ENCODE measurements around the gene RBPMS2.

Gene RBPMS2

GRCh38 chr15:64716452-64716851 lies 58.9 kb downstream of the RBPMS2 start:
- DNase-seq, result no peak

DNA sequence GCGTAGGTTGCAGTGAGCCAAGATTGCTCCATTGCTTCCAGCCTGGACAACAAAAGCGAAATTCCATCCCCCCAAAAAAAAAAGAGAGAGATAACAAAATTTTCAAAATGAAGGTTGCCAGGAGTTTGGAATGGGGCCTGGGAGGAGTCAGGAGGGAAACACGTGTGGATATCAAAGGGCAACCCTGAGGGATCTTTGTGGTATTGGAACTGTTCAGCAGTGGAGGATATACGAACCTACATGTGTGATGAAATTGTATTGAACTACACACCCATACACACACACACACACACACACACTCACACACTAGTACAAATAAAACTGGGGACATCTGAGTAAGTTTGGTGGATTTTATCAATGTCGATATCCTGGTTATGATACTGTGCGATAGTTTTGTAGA lies 61.8 kb downstream of the RBPMS2 start:
- no peak for DNase-seq

DNA sequence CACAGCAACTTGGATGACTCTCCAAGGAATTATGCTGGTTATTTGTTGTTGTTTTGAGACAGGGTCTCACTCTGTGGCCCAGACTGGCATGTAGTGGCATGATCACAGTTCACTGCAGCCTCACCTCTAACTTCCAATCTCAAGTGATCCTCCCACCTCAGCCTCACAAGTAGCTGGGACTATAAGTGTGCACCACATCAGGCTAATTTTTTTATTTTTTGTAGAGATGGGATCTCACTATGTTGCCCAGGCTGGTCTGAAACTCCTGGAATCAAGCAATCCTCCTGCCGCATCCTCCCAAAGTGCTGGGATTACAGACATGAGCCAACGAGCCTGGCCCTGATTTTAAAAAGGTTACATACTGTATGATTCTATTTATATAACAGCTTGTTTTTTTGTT lies 63.0 kb downstream of the RBPMS2 start:
- no peak for DNase-seq

GRCh38 chr15:64710676-64711428 lies 64.5 kb downstream of the RBPMS2 start:
- DNase-seq, result no peak

GRCh38 chr15:64706011-64706911 lies 69.1 kb downstream of the RBPMS2 start:
- DNase-seq, result no peak

GRCh38 chr15:64705006-64705405 lies 70.4 kb downstream of the RBPMS2 start:
- no peak for DNase-seq

DNA sequence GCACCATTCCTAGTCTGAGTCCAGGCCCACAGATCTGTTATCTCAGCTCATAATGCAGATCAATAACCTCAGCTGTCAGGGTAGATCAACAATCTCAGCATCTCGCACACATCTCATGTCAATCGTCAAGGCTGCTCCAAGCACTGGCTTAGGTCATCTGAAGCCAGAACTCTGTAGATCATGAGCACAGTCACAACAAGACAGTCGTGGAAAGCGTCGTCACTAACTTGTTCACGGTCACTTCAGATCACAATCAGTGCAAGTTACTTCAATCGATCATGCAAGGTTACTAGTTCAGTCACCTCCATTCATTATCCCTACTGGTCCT lies 71.8 kb downstream of the RBPMS2 start:
- DNase-seq, result no peak

DNA sequence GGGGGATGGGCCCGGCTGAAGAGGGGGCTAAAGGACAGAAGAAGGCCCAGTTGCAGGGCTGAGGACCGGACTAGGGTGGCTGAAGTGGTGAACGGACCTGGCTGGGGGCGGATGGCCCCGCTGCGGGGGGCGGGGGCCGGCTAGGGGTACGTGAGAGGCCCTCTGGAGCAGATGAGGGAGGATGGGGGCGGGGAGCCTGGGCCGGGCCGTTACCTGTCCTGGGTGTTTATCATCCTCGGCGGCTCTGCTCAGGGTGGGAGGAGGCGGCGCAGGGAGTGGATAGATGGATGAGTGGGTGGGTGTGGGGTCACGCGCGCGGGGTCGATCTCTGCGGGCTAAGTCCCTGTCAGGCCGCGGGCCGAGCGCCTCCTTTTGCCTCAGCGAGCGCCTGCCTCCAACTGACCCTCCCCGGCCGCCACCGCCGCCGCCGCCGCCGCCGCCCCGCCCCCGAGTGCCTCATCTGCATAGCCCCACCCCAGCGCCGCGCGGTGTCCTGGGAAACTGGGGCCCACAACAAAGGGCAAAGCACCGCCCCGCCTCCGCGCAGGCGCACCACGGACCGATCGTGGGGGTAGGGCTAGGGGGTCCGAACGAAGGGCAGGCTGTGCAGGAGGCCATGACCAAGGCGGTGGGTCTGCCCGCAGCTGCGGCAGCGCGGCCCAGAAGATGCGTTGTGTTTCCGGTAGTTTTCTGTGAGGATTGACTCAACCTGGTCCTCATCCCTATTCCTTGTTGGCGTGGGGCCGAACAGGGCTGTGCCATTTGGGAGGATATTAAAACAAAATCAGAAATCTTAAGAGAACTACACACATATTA lies 72.4 kb downstream of the RBPMS2 start:
- DNase-seq, result peak; percentile 96

GRCh38 chr15:64701482-64702184 lies 73.8 kb downstream of the RBPMS2 start:
- no peak for DNase-seq

- no peak for DNase-seq
Measured at GRCh38 chr15:64701051-64701450, 74.3 kb downstream of the RBPMS2 start.

GRCh38 chr15:64699751-64700388 lies 75.5 kb downstream of the RBPMS2 start:
- DNase-seq, result peak; percentile 53

- no peak for DNase-seq
Measured at GRCh38 chr15:64698823-64699222, 76.6 kb downstream of the RBPMS2 start.

GRCh38 chr15:64697911-64698369 lies 77.4 kb downstream of the RBPMS2 start:
- DNase-seq, result no peak

- DNase-seq, result no peak
Measured at GRCh38 chr15:64696481-64696880, 78.9 kb downstream of the RBPMS2 start.

DNA sequence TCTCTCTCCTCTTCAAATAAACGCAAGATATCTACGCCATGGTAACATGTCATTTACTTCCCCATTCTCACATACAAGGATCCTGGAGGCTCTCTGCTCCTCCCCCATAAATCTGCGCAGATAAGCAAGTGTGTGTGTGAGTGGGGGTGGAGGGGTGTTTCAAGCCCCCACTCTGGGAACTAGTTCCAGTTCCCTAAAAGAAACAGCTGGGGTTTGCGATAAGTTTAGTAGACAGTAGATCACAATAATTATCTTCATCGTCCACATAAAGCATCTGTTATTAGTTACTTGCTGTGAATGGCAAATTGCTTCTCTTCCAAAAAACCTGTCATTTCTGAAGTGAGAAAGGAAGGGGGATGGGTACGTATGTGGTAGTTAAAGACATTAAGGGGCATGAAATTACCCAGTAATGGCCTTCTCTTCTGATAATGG lies 79.8 kb downstream of the RBPMS2 start:
- DNase-seq, result no peak

- DNase-seq, result no peak
Measured at GRCh38 chr15:64694816-64695215, 80.6 kb downstream of the RBPMS2 start.

- DNase-seq, result no peak
Measured at GRCh38 chr15:64693134-64693533, 82.3 kb downstream of the RBPMS2 start.

DNA sequence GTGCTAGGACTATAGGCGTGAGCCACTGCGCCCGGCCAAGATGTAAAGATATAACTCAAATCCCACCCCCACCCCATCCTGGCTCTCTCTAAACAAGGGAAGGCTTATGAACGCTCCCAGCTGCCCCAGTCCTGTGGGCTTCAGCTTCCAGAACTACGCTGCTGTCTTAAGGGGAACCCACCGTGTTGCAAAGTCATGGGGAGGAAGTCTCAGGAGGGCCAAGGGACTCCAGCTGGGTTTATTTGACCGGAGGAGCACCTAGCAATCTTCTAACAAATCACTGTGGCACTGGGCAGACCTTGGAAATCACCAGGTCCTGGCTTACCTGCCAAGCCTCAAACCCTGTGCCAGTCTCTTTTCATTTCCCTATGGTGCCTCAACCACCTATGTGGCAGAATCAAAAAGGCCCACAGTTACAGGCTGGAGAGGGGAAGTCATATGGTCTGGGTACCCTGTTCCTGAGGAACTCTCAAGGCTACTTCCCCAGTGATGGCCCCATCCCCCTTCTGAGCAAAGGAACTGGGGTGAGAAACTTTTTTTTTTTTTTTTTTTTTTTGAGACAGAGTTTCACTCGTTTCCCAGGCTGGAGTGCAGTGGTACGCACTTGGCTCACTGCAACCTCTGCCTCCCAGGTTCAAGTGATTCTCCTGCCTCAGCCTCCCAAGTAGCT lies 83.4 kb downstream of the RBPMS2 start:
- DNase-seq, result no peak

DNA sequence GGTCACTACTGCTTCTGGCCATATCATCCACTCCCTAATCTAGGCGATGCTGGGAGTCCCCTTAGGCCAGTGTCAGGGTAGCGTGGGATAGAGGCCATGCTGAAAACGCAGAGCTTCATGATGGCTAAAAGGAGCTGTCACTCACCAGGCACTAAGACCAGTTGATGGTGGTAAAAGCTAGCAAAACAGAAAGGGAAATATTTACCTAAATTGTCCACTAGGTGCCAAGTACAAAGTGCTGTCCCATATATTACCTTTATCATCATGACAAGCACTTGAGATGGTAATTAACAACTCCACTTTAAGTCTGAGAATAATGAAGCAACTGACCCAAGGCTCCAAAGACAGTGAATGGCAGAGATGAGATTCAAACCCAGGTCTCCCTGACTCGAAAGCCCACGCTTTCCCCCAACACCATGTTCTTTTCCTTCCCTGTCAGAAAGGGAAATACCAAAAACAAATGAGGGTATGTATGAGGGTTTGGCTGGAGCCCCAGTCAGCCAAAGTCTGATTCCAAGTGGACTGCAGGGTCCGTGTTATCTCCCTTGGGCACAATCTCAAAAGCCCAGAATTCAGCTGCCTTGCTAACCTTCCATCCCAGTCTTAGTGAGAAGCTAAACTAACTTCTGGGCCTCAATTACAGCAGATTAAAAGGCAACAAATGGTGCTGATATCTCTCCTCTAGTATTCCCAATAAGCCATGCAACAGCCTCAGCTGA lies 84.7 kb downstream of the RBPMS2 start:
- no peak for DNase-seq

DNA sequence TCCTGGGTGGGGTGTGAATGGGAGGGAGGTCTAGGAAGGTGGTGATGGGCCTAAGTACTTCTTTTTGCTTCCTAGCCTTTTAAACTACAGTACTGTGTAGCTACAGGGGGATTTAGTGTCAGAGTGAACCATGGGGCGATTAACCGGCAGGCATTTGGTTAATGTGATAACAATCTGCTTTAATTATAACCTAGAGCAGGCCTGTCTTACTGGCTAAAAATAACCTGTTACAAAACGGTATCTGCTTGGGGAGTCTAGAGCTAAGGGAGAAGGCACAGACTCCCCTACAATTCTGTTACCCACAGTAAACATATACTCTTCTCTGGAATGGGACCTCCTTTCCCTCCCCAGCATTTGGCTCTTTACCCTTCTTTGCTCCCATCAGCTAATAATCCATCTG lies 85.4 kb downstream of the RBPMS2 start:
- no peak for DNase-seq
